Amniotic stem cell (primary cell): ENCODE measurements around the gene IFIT3.
"Not testable (repeated sequence)": the region's sequence is repeated elsewhere in the genome, so short reads cannot be mapped to it uniquely, and the experiment has no call there.

Experiments
- DNase-seq: peaks from one replicate; lab custom pipeline; 2025; lab: John Stamatoyannopoulos, UW

Gene IFIT3

DNA sequence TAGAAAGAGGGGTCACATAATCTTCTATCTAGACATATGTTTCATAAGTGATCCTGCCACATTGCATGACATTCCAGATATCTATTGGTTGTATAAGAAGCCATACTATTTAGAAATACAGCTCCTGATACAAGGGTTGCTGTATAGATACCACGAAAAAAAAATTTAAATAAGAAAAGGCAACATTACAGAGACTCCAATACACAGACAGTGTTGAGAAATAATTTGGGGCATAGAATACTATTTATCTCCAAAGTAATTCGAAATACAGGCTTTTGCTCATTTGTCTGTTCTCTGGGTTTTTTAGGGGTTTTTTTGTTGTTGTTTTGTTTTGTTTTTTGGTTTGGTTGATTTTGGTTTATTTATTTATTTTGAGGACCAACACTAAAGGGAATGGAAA, 23.4 kb upstream of the IFIT3 start:
- DNase-seq, result no peak

- DNase-seq, result no peak
Observed at GRCh38 chr10:89304925-89305324, 22.9 kb upstream of the IFIT3 start.

- no peak for DNase-seq
Observed at GRCh38 chr10:89305766-89306433, 21.9 kb upstream of the IFIT3 start.

DNA sequence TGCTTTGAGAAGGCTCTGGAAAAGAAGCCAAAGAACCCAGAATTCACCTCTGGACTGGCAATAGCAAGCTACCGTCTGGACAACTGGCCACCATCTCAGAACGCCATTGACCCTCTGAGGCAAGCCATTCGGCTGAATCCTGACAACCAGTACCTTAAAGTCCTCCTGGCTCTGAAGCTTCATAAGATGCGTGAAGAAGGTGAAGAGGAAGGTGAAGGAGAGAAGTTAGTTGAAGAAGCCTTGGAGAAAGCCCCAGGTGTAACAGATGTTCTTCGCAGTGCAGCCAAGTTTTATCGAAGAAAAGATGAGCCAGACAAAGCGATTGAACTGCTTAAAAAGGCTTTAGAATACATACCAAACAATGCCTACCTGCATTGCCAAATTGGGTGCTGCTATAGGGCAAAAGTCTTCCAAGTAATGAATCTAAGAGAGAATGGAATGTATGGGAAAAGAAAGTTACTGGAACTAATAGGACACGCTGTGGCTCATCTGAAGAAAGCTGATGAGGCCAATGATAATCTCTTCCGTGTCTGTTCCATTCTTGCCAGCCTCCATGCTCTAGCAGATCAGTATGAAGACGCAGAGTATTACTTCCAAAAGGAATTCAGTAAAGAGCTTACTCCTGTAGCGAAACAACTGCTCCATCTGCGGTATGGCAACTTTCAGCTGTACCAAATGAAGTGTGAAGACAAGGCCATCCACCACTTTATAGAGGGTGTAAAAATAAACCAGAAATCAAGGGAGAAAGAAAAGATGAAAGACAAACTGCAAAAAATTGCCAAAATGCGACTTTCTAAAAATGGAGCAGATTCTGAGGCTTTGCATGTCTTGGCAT, 21.1 kb upstream of the IFIT3 start:
- DNase-seq, result no peak

- no peak for DNase-seq
Observed at GRCh38 chr10:89307269-89307577, 20.6 kb upstream of the IFIT3 start.

GRCh38 chr10:89308266-89308665, 19.5 kb upstream of the IFIT3 start:
- no peak for DNase-seq

GRCh38 chr10:89308736-89309135, 19.1 kb upstream of the IFIT3 start:
- no peak for DNase-seq

DNA sequence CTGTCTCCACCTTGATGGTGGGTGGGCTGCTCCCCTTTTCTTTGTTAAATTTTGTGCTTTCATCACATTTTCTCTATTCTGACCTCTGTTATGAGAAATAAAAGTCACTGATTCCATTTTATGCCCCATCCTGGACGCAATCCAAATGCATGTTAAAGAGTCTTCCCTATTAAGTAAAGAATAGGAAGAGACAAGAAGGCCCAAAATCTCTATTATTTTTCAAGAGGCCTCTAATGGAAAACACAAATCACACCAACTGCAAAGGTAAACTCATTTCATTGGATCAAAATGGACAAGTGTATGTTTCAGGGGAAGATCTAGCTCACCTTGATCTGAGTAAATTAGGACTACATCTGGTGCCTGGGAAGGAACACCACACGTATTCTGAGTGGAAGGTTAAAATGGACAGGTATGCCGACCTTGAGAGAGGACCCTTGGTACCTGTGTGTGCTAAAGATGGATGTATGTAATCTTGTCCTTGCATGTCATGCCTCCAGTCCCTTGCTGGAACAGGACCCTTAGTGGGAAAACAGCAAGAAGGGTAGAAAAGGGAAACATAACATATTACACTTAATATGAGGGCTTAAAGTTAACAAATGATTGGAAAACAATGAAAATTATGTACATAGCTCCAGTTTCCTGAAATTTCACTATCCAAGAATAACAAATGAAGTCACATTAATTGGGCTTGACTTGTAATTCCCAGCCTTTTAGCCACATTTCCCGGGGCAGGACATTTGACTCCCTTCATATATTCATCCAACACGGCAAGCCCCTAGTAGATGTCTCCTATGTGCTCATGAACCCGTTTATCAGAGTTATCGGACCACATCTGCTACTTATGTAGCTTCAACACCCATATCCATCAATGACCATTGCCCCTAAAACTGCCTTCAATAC, 18.4 kb upstream of the IFIT3 start:
- DNase-seq, result no peak

DNA sequence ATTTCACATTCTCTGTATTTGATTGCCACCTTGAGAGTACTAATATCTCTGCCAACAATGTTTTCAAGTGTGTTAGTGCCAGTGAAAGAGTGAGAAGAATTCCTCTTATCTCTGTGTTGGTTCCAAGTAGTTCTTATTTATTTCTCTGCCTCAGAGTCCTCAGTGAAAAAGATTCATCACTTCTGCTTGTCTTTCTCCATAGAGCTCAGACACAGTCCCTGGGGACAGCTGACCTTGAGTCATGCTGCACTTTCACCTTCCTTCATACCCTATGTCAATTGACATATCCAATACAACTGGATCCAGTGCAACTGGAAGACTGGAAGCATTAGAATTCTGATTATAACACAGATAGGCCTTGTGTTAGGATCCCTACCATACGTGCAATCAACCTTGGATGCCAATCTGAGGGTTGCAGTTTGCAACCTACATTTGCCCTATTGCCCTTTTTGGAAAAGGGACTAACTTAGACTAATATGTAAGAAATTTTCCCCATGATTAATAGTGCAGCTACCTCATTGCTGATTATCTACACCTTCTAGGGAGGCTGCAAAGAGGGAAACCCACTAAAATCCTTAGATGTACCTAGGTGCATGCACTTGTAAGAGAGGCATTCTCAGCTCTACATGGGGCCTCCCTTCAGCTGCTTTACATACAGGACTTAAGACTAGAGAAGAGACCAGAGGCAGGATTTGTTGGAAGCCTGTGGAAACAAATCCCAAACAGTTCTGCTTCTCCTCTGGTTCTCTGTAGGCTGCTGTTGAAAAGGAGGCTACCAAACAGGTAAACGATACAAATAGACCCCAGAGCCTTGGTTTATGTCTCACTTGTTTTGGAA, 17.5 kb upstream of the IFIT3 start:
- DNase-seq, result no peak

DNA sequence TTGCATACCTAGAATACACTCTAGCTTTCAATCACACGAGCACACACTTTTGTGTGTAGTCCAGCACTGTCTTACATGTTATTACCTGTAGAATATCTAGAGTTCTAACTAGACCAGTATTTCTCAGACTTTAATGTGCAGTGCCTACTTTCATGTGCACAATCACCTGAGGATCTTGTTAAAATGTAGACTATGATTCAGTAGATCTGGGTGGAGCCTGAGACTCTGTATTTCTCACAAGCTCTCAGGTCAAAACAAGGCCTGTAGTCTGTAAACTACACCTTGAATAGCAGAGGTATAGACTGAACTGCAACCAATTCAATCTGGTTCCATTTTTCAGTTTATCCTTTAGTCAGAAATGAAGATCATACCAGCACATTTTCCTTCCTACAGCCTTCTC, 14.8 kb upstream of the IFIT3 start:
- no peak for DNase-seq

DNA sequence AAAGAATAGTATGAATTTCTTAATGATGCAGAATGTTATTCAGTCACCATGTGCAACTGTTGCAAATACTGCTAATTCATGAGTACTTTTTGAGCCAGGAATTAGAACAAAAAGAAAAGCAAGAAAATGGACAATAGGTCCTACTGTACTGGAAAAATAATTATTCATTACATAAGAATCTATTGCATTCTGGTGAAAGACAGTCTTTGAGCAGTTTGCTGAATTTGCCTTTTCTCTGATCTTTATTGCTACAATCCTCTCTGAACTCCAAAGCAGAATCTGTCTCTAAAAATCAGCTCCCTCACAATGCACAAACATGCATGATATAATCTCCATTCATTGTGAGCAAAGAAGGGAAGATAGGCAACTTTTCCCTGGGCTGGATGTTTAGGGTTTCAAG, 13.1 kb upstream of the IFIT3 start:
- no peak for DNase-seq

- DNase-seq, result not testable (repeated sequence)
Observed at GRCh38 chr10:89318047-89318446, 9.8 kb upstream of the IFIT3 start.

DNA sequence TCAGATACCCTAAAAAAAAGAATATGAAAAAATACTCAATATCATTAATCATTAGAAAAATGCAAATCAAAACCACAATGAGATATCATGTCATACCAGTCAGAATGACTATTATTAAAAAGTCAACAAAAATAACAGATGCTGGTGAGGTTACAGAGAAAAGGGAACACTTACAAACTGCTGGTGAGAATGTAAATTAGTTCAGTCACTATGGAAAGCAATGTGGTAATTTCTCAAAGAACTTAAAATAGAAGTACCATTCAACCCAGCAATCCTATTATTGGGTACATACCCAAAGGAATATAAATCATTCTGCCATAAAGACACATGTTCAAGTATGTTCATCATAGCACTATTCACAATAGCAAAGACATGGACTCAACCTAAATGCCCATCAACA, 2.7 kb upstream of the IFIT3 start:
- not testable (repeated sequence) for DNase-seq

DNA sequence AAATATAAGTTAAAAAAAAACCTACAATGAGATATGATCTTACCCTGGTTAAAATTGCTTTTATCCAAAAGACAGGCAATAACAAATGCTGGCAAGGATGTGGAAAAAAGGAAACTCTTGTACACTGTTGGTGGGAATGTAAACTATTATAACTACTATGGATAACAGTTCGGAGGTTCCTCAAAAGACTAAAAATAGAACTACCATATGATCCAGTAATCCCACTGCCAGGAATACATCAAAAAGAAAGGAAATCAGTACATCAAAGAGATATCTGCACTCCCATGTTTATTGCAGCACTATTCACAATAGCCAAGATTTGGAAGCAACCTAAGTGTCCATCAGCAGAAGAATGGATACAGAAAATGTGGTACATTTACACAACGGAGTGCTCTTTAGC, 1.9 kb upstream of the IFIT3 start:
- not testable (repeated sequence) for DNase-seq

- no peak for DNase-seq
Observed at GRCh38 chr10:89329151-89329550, 1.4 kb downstream of the IFIT3 start.

DNA sequence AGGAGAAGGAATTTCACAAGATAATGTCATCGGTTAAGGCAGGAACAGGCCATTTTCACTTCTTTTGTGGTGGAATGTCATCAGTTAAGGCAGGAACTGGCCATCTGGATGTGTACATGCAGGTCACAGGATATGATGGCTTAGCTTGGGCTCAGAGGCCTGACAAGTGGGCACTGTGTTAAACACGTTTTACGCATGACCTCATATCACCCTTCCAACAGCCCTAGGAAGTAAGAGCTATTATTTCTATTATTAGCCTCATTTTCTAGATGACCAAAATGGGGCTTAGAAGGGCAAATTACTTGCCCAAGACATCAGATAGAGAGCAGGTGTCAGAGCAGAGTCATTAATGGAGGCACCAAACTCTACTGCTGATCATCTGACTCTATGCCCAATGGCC, 2.2 kb downstream of the IFIT3 start:
- not testable (repeated sequence) for DNase-seq

DNA sequence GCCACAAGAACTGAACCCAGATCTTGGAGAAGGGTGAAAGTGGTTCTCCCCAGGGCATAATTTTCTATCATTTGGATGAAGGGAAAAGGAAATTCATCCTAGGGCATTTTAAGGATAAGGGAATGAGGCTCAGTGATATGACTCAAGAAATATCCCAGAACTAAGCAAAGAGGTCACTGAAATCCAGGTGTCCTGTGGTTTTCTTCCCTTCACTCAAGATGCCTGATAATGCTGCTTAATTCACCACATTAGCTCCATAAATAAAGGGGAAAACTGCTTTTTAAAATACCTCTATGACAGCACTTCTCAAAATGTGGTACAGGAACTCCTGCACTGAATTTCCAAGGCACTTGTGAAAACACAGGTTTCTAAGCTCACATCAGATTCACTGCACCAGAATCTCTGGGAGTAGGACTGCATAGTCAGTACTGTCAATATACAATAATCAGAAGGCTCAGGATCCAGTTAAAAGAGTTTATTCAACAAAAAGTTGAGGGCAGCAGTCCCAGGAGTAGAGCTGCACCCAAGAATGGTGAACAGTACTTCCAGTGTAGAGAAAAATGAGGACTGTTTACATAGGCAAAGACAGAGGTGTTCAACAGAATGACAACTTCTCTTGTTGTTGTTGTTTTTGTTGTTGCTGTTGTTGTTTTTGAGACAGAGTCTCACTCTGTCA, 2.9 kb downstream of the IFIT3 start:
- DNase-seq, result no peak

DNA sequence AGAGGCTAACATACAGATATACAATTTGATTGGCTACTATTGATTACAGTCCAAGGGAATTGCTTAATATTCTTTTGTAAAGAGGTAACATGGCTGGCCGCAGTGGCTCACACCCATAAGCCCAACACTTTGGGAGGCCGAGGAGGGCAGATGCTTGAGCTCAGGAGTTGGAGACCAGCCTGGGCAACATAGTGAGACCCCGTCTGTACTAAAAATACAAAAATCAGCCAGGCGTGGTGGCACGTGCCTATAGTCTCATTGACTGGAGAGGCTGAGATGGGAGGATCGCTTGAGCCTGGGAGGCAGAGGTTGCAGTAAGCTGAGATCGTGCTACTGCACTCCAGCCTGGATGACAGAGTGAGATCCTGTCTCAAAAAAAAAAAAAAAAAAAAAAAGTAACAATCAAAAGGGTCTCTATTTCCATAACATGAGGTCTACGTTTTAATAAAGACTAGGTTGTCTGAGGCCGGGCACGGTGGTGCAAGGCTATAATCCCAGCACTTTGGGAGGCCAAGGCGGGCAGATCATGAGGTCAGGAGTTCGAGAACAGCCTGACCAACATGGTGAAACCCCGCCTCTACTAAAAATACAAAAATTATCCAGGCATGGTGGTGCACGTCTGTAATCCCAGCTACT, 3.8 kb downstream of the IFIT3 start:
- DNase-seq, result not testable (repeated sequence)

DNA sequence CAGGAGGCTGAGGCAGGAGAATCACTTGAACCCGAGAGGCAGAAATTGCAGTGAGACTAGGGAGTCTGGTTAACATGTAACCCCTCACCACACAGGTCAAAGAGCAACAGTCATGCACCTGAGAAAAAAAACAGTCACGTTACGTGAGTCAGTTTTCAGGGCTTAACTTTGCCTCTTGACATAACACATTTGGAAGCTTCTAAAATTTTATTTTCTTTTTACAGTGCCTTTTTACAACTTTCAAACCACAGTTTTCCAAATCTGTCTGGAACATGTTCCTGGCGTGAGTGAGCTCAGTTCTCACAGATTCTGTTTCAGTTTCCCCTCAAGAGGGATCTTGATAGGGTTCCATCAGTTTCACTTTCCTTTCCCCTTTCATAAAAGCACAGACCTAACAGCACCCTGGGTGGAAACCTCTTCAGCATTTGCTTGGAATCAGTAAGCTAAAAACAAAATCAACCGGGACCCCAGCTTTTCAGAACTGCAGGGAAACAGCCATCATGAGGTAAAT, 4.4 kb downstream of the IFIT3 start:
- peak; percentile 44 for DNase-seq

GRCh38 chr10:89335226-89335625, 7.4 kb downstream of the IFIT3 start:
- DNase-seq, result no peak

DNA sequence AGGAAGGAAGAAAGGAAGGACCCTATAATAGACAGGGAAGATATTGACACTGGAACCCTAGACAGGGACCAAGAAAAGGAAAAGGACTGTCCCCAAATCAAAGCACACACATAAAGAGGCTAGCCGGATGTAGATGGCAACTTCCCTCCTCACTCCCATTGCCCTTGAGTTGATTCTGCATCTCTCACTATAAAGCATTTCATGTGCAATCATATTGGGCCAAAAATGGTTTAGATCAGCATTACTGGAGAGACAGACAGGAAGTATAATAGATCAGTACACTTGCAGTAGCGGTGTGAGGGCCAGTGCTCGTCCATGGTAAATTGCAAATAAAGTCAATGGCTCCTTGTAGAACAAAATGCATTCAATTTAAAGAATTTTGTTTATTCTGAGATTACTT, 8.4 kb downstream of the IFIT3 start:
- DNase-seq, result no peak
